ENCODE results near the gene CELSR3. TPM values are rescaled to one million over a fixed set of nuclear protein-coding genes. Genes with fewer than 3 reads are reported as not detected.

Gene CELSR3
- total RNA-seq, 2 experiments from 2014 or later: 23.6 to 24.4 TPM

DNA sequence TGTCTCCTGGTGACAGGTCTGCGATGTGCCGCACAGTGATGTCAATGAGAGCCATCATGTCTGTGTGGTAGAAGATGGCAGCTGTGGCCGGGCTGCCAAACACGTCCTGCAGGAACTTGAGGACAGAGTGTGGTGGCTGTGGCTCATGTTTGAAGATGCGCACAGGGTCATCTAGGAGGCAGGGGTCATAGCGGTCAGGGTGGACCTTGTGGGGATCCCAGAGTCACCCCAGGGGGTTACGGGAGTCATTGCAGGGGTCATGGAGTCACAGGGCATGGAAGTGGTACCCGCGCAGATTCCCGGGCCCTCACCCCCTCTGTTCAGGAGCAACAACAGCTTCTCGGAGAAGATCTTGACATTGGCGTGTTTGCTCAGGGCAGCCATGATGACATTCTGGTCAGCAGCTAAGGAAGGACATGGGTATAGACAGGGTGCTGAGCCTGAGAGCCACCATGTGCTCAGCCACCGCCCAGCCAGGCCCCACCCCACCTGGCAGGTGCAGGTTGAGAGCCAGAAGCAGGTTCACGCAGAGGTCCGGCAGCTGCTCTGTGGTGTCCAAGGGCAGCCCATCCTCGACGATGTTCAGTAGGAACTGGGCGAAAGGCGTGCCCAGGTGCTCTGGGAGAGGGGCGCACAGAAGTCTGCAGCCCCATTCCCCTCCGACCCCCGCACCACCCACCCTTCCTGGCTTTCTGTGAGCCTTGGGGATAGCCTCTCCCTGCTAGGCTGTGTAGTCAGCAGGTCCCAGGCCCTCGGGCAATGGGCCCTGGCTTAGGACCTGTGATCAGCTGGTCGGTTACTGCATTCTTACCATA lies 16.1 kb upstream of the CELSR3 start:
- CTCF ChIA-PET: interaction anchor here (1.6 kb wide), 1 partner anchor 43 kb away, joined by 5 read pairs; the partner anchor contains the start of gene SLC26A6
- POLR2A ChIA-PET: interaction anchor here (0.6 kb wide), 1 partner anchor 8 kb away, joined by 4 read pairs; no protein-coding TSS in a partner anchor

DNA sequence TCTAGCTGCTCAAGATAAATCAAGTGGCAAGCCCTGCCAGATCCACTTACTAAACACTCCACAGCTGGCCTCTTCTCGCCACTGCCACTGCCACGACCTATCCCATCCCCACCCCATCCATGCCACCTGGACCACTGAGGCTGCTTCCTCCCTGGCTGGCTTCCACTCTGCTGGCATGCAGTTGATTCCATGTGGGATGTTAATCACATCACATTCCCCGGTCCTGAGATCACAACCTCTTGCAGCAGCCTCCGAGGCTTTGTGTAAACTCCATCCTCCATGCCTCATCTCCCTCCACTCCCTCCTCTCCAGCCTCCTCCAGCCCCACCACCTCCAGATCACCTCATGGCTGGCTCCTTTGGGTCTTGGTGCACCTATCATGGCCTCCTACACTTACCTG lies 15.4 kb upstream of the CELSR3 start:
- CTCF ChIA-PET: no interaction called here
- POLR2A ChIA-PET: interaction anchor here (0.6 kb wide), 1 partner anchor 7 kb away, joined by 4 read pairs; no protein-coding TSS in a partner anchor

DNA sequence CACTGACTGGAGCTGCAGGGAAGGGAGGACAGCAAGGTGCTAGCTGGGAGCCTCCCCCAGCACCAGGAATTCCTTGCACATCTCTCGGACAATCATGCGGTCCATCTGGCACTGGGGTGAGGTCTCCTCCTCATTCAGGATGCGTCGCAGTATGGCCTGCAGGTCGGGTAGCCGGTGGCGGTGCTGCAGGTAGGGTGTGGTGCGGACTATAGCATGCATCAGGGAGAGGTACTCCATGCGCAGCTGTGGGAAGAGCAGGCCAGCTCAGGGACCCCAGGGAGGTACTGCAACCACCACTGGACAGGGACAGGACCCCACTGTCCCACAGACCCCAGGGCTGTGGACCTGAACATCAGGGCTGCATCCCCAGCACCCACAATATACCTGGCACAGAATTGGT lies 11.8 kb upstream of the CELSR3 start:
- ChIA-PET CTCF (interaction anchor here (1.4 to 1.6 kb wide), 2 partner anchors 10 kb away, joined by 6 read pairs; no protein-coding TSS in a partner anchor), POLR2A (no interaction called here)

DNA sequence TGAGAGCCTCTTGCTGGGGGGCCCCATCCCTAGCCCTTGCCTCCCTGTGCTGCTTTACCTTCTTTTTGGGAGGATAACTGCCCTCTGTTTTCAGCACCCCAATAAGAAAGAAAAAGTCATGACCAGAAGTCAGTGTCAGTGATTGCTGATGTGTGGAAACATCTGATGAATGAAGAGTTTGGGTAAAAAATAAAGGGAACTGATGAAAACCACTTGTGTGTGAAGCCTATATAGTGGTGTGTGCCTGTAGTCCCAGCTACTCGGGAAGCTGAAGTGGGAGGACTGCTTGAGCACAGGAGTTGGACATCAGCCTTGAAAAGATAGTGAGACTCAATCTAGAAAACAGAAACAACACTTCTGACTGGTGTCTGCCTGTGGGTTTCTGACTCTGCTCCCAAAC lies 9.8 kb upstream of the CELSR3 start:
- CTCF ChIA-PET: no interaction called here
- POLR2A ChIA-PET: no interaction called here

DNA sequence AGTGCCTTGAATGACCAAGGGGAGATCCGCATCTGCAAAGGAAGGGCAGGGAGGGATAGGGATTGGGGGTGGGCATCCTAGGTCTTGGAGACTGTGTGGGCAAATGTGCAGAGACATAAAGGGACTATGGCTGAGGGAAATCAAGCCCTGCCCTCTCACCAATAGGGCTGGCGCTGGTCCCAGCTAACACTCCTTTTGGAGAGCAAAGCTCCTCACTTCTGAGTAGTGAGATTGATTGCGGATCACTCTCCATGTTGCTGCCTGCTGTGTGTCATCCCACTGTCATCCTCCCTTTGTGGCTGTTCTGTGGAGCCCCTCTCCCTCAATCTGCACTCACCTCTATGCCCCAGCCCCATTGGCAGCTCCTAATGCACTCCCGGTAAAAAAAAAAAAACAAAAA lies 2.2 kb upstream of the CELSR3 start:
- CTCF ChIA-PET: interaction anchor here (0.7 to 1.9 kb wide), 3 partner anchors 9 to 52 kb away, joined by 4 to 6 read pairs (median 5); no protein-coding TSS in a partner anchor
- POLR2A ChIA-PET: no interaction called here

DNA sequence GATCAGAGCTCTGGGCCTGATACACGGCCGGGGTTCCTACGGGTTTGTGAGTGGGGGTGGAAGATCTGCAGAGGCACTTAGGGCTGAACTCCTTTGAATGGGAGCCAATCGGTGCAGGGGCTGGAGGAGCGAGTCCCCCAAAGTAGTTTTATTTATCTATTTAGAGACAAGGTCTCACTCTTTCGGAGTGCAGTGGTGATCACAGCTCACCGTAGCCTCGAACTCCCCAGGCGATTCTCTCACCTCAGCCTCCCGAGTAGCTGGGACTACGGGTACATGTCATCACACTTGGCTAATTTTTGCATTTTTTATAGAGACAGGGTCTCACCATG lies 1.6 kb upstream of the CELSR3 start:
- ChIA-PET POLR2A (no interaction called here), CTCF (interaction anchor here (1.3 to 2.0 kb wide), 4 partner anchors 10 to 31 kb away, joined by 3 to 6 read pairs (median 5); no protein-coding TSS in a partner anchor)

DNA sequence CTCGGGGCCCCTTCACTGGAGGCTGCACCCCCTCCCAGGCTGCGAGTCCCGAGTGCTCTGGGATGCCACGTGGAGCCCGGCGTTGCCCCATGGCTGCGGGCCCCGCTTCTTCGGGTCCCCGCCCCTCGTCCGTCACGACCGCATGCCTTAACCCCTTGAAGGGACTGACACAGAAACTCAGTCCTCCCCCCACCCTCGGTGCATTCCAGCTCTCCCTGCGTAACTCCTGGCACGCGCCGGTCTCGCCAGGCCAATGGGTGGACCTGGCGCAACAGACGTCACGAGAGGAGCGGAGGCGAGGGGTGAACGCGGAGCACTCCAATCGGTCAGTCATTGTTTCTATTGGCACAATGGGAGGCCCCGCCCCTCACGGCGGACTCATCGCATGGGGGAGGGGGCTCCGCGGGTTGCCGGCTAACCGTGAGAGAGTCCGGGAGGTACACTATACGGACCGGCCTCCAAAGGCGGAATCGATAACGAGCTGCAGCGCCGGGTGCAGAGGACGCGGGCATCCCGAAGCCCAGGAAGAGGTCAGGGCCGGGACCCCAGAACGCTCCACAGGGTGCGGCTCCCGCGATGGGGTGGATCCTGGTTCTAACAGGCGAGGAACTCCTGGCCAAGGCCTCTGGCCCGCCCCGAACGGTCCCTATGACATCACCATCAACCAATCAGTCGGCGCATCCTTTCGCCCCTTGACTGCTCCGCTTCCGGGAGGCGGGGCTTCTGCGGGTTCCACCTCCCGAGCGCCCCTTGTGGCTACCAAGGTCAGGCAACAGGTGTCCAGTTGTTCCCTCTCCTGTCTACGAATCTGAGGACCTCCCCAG lies 1.0 kb upstream of the CELSR3 start:
- ChIA-PET CTCF (interaction anchor here (1.1 to 2.0 kb wide), 5 partner anchors 11 to 32 kb away, joined by 3 to 6 read pairs (median 5); partner anchors contain the start of gene SLC26A6), POLR2A (interaction anchor here (0.7 kb wide), 1 partner anchor 28 kb away, joined by 4 read pairs; the partner anchor contains the start of gene SLC26A6)

DNA sequence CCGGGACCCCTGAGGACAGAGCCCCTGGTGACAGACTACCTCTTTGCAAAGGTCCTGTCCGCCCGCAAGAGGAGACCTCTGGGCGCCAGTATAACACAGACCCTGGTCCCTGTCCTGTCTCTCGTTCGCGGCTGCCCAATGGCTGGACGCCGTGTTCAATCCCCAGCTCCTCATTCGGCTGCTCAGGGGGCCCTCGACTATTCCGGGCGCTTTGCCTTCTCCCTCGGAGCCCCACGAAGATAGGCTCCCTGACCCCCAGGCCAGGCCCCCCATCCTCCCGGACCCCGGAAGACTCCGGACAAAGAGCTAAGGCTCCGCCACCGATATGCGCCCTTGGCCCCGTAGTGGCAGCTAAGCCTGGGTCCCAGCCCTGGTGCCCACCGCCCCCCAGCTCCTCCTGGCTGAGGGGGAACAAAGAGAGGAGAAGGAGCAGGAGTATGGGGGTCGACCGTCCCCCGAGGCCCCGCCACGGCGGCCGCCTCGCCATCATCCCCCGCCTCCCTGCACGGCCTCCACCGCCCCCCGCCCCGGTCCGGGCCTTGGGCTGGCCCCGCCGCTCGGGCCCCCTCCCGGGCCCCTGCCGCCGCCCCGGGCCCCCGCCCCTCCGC lies 437 bp downstream of the CELSR3 start:
- CTCF ChIA-PET: interaction anchor here (0.7 to 1.9 kb wide), 7 partner anchors 20 to 345 kb away, joined by 3 to 4 read pairs (median 4); partner anchors contain the start of genes NCKIPSD, SLC26A6 and WDR6

DNA sequence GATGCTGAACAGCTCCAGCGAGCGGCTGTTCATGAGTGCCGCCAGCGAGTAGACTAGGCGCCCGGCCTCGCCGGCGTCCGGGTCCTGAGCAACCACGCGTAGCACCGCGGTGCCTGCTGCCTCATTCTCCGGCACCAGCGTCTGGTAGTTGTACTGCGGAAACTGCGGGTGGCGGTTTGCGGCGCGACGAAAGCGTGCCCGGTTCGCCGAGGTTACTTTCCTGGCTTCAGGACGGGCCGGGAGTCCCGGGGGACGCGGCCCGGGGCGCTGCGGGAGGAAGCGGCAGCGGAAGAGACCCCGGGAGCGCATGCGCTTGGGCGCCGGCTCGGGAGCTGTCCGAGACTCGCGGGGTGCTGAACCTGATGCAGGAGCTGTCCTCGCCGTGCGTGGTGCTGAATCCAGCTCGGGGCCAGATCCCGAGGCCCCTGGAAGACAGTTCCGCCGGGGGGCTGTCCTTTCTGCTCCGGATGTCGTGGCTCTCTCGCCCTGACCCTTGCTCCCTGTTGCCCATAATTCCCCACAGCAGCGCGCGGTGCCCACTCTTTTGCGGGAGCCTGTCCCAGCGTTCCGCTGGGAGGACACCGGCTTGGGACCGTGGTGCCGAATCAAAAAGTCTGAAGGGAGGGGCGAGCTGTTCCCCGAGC lies 1.1 kb downstream of the CELSR3 start:
- POLR2A ChIA-PET: no interaction called here
- CTCF ChIA-PET: interaction anchor here (0.7 to 1.9 kb wide), 6 partner anchors 20 to 345 kb away, joined by 3 to 4 read pairs (median 4); partner anchors contain the start of genes NCKIPSD and WDR6

More for the DNA sequence above, 437 bp downstream of the CELSR3 start:
- POLR2A ChIA-PET: no interaction called here

DNA sequence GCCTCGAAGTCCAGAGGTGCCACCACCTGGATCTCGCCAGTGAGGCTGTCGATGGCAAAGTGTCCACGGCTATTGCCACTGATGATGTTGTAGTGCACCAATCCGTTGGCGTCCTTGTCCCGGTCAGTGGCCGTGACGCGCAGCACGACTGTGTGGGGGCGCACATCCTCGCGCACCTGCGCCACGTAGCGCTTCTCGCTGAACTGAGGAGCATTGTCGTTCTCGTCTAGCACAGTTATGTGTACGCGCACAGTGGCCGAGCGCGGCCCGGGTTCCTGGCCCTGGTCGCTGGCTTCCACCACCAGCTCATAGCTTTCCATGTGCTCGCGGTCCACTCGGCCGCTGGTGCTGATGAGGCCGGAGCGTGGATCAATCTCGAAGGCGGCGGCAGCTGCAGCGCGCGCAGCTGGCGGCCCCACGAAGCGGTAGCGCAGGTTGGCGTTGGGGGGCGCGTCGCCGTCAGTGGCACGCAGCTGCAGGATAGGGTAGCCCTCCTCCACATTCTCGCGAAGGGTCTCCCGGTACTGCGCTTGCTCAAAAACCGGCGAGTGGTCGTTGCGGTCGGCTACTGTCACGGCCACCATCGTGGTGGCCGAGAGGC lies 1.8 kb downstream of the CELSR3 start:
- ChIA-PET CTCF (interaction anchor here (0.7 to 1.9 kb wide), 4 partner anchors 21 to 327 kb away, joined by 3 to 4 read pairs (median 4); no protein-coding TSS in a partner anchor), POLR2A (no interaction called here)

DNA sequence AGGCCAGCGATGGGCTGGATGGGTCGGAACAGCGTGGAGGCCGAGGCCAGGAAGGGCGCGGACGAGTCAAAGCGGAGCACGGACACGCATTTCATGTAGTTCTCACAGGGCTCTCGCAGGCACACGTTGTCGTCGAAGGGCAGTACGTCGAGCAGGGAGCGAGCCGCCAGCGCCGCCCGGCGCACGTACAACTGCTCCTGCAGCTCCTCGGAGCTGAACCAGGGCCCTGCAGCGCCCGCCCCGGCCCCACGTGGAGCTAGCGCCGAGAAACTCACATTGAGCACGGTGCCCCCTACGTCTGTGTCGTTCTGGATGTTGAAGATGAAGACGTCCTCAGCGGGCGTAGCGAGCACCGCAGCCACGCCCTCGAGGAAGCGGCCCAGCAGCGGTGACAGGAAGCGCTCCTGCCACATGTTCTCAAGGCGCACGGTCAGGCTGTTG lies 5.8 kb downstream of the CELSR3 start:
- POLR2A ChIA-PET: interaction anchor here (0.8 to 0.9 kb wide), 2 partner anchors 32 to 60 kb away, joined by 3 read pairs; partner anchors contain the start of gene IP6K2
- CTCF ChIA-PET: interaction anchor here (0.6 to 2.3 kb wide), 8 partner anchors 10 to 100 kb away, joined by 3 to 6 read pairs (median 4); partner anchors contain the start of gene SLC26A6

DNA sequence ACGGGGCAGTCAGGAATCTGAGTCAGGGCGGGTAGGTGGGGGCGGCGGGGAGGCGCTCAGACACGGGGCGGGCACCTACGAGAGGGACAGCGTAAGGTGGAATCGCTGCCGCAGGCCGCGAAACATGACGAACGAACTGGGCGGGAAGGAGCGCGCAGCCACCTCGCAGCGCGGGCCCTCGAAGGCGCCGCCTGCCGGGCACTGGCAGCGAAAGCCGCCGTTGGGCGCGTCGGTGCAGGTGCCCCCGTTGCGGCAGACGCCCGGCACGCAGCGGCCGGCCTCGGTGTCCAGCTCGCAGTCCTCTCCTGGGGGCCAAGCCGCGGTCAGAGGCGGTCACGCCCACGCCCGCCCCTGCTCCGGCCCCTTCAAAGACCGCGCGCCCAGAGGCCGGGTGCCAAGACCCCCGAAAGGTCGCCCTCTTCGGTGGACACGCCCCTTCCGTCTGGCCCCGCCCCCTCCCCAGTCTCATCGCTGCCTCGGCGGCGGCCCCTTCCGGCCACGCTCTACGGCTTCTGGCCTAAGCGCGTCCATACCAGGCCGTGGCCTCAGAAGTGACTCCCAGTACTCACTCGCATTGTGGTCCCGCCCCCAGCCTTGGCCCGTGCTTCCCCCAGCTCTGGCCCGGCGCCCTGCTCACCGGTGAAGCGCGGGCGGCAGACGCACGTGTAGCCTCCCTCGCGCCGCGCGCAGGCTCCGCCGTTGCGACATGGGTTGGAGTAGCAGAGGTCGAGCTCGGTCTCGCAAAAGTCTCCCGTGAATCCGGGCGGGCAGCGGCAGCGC lies 6.4 kb downstream of the CELSR3 start:
- CTCF ChIA-PET: interaction anchor here (0.6 to 2.3 kb wide), 8 partner anchors 10 to 99 kb away, joined by 3 to 5 read pairs (median 4); partner anchors contain the start of gene SLC26A6
- POLR2A ChIA-PET: interaction anchor here (0.8 to 0.9 kb wide), 2 partner anchors 32 to 60 kb away, joined by 3 read pairs; partner anchors contain the start of gene IP6K2

DNA sequence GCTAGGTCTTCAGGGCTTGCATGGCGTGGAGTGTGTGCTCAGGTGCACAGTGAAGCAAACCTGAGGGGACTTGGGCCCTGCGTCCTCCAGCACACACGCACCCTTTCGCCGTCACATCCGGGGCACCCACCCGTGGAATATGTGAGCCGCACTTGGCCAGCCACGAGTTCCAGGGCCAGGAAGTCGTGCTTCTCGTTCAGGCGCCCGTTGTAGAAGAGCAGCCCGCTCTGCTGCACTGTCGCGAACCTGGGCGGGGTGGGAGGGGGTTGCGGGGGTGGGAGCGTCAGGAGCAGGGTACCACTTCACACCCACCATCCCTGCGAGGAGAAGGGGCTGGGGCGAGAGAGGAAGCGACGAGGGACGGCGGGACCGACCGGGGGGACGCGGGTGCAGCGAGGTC lies 7.1 kb downstream of the CELSR3 start:
- ChIA-PET CTCF (interaction anchor here (0.6 to 2.3 kb wide), 7 partner anchors 9 to 259 kb away, joined by 3 to 5 read pairs (median 4); partner anchors contain the start of gene SLC26A6), POLR2A (no interaction called here)

DNA sequence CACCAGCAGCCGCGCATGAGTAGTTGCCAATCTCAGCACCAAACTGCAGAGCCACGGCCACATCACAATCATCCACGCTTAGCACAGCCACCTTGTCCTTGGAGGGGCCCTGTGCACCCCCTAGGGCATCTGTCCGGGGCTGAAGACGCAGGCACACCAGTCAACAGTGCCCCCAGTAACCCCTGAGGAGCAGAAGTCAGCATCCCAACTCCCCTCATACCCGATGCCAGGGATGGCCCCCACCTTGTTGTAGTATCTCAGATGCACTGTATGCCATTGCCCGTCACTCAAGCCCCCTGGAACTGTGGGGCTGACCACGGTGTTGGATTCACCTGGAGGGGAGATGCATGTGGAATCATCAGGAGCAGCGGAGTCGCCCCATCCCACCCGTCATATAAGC lies 7.6 kb downstream of the CELSR3 start:
- POLR2A ChIA-PET: interaction anchor here (0.6 kb wide), 1 partner anchor 16 kb away, joined by 5 read pairs; no protein-coding TSS in a partner anchor
- CTCF ChIA-PET: interaction anchor here (0.6 to 2.3 kb wide), 4 partner anchors 9 to 260 kb away, joined by 3 to 5 read pairs (median 4); no protein-coding TSS in a partner anchor

DNA sequence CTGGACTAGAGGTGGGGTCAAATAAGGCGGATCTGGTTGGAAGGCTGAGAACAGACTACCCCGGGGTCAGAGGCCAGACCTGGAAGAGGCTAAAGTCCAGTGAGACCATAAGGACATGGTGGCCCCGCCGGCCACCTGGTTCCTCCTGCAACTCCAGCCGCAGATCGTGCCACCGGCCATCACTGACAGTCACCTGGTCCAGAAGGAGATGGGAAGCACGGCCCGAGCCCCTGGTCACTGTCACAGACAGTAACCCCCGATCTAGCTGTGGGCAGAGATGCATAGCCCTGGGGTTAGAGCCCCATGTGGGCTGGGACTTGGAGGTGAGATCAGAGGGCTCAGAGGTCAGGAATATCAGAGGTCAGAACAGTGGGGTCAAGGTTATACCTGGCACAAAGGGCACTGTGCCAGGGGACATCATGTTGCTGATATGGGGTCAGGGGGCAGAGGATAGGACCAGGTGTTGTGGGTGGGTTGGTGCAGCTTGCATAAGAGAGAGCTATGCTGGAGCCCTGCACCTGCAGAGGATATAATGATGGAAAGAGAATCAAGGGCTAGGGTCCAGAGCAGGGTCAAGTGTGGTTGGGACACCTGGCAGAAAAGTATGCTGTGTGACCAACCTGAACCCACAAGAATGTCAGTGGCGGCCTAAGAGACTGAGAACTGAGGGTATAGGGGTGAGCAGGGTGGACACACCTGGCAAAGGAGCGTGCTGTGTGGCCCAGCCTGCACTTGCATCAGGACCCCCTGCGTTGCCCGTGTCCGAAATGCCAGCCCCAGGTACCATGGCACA lies 9.6 kb downstream of the CELSR3 start:
- CTCF ChIA-PET: interaction anchor here (0.7 to 1.8 kb wide), 3 partner anchors 17 to 89 kb away, joined by 3 to 6 read pairs (median 5); partner anchors contain the start of gene SLC26A6
- POLR2A ChIA-PET: no interaction called here

DNA sequence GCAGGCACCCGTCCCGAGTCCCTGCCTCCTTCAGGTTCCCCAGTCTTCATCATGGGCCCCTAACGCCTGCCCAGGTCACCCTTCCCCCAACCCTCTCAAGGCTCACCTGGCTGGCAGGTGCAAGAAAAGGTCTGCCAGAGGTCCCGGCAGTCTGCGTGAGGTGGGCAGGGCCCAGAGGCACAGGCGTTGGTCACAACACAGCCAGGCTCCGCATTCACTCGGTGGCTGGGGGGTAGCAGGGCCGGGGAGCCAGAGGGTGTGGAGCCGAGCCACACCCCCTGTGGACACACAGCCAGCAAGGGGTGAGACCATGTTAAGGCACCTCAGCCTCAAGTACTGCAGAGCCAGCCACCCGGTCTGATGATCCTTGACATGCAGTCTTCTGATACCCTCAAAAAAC lies 10.9 kb downstream of the CELSR3 start:
- ChIA-PET POLR2A (no interaction called here), CTCF (no interaction called here)

Data from activated CD8-positive, alpha-beta memory T cell treated with anti-CD3 and anti-CD28 coated beads for 36 hours (primary cell).